HEK293 (cell line): ENCODE results near the gene P2RX1.

ENCODE experiments used
- CTCF ChIA-PET: fragments of 350-600 bp; formaldehyde crosslinking; extraction: SDS; loops from one replicate; lab custom pipeline; 2021; ENCODE audit warnings: antibody characterized with exemption; lab: Yijun Ruan, JAX
- POLR2A ChIA-PET: fragments of 300-600 bp; formaldehyde crosslinking; extraction: SDS; loops from one replicate; lab custom pipeline; 2020; ENCODE audit warnings: antibody characterized with exemption, inconsistent platforms; lab: Yijun Ruan, JAX
- H3K27ac ChIP-seq: fragments of 200-500 bp; sonication (Bioruptor generic); 2 replicates; pipeline ENCODE4 v1.5.1; 2014; ENCODE audit warnings: low read depth, low read length, control low read depth, inconsistent platforms; ENCODE audit errors: extremely low read depth
- H3K36me3 ChIP-seq, 2 experiments: fragments of 200-500 bp in 1 of 2; sonication (Bioruptor generic) in 1 of 2; 1 replicate in 1 of 2; 2 replicates in 1 of 2; pipeline ENCODE4 v1.5.1; 2014 to 2017; ENCODE audit warnings: inconsistent platforms in 2 of 2, low read length in 2 of 2; ENCODE audit not compliant: control insufficient read depth in 2 of 2, insufficient read depth in 1 of 2
- H3K4me1 ChIP-seq: fragments of 200-500 bp; sonication (Bioruptor generic); 2 replicates; pipeline ENCODE4 v1.5.1; 2014; ENCODE audit warnings: mild to moderate bottlenecking, low read length, inconsistent platforms; ENCODE audit not compliant: control insufficient read depth, insufficient read depth
- H3K4me3 ChIP-seq: 2 replicates; pipeline ENCODE4 v1.5.1; 2011; ENCODE audit warnings: low read depth, mild to moderate bottlenecking, control low read depth, low read length, moderate library complexity
- H3K9me3 ChIP-seq: fragments of 200-500 bp; sonication (Bioruptor generic); 2 replicates; pipeline ENCODE4 v1.5.1; 2014; ENCODE audit warnings: low read depth, low read length, inconsistent platforms; ENCODE audit not compliant: control insufficient read depth, insufficient read depth
- KLF10 ChIP-seq: fragments of 450-650 bp; IDR thresholded peaks from 2 replicates; pipeline ENCODE4 v1.5.1; 2018; ENCODE audit warnings: missing biosample characterization, mild to moderate bottlenecking, missing genetic modification characterization
- KLF17 ChIP-seq: fragments of 450-650 bp; formaldehyde crosslinking; IDR thresholded peaks from 2 replicates; pipeline ENCODE4 v1.5.1; 2016; ENCODE audit warnings: missing biosample characterization, missing genetic modification characterization
- PRDM10 ChIP-seq: fragments of 450-650 bp; formaldehyde crosslinking; IDR thresholded peaks from 2 replicates; pipeline ENCODE4 v1.5.1; 2016; ENCODE audit warnings: missing biosample characterization, missing genetic modification characterization
- SP2 ChIP-seq: fragments of 450-650 bp; formaldehyde crosslinking; IDR thresholded peaks from 2 replicates; pipeline ENCODE4 v1.5.1; 2016; ENCODE audit warnings: missing biosample characterization, missing genetic modification characterization
- SP7 ChIP-seq: fragments of 450-650 bp; formaldehyde crosslinking; IDR thresholded peaks from 2 replicates; pipeline ENCODE4 v1.5.1; 2016; ENCODE audit warnings: missing biosample characterization, missing genetic modification characterization
- ZBTB26 ChIP-seq: fragments of 450-650 bp; formaldehyde crosslinking; optimal IDR thresholded peaks from 2 replicates; pipeline ENCODE3; 2016; ENCODE audit warnings: missing biosample characterization, mild to moderate bottlenecking, missing genetic modification characterization
- ZBTB49 ChIP-seq: fragments of 450-650 bp; formaldehyde crosslinking; IDR thresholded peaks from 2 replicates; pipeline ENCODE4 v1.5.1; 2016; ENCODE audit warnings: missing biosample characterization, missing genetic modification characterization, low read depth
- ZBTB8A ChIP-seq: fragments of 450-650 bp; formaldehyde crosslinking; IDR thresholded peaks from 2 replicates; pipeline ENCODE4 v1.5.1; 2016; ENCODE audit warnings: missing biosample characterization, missing genetic modification characterization
- ZIC2 ChIP-seq: fragments of 450-650 bp; formaldehyde crosslinking; IDR thresholded peaks from 2 replicates; pipeline ENCODE4 v1.5.1; 2016; ENCODE audit warnings: missing biosample characterization, missing genetic modification characterization
- ZNF140 ChIP-seq: fragments of 450-650 bp; formaldehyde crosslinking; IDR thresholded peaks from 2 replicates; pipeline ENCODE4 v1.5.1; 2016; ENCODE audit warnings: missing biosample characterization, missing genetic modification characterization
- ZNF169 ChIP-seq: fragments of 450-650 bp; formaldehyde crosslinking; IDR thresholded peaks from 2 replicates; pipeline ENCODE4 v1.5.1; 2016; ENCODE audit warnings: missing biosample characterization, missing genetic modification characterization
- ZNF202 ChIP-seq: fragments of 450-650 bp; formaldehyde crosslinking; IDR thresholded peaks from 2 replicates; pipeline ENCODE4 v1.5.1; 2016; ENCODE audit warnings: missing biosample characterization, missing genetic modification characterization, borderline replicate concordance
- ZNF335 ChIP-seq: fragments of 450-650 bp; formaldehyde crosslinking; conservative IDR thresholded peaks from 2 replicates; pipeline ENCODE4 v1.5.1; 2016; ENCODE audit warnings: missing biosample characterization, missing genetic modification characterization
- ZNF423 ChIP-seq: fragments of 450-650 bp; formaldehyde crosslinking; IDR thresholded peaks from 2 replicates; pipeline ENCODE4 v1.5.1; 2016; ENCODE audit warnings: missing biosample characterization, missing genetic modification characterization
- ZNF513 ChIP-seq: fragments of 450-650 bp; IDR thresholded peaks from 2 replicates; pipeline ENCODE4 v1.5.1; 2018; ENCODE audit warnings: missing biosample characterization, missing genetic modification characterization
- ZNF555 ChIP-seq: fragments of 450-650 bp; formaldehyde crosslinking; conservative IDR thresholded peaks from 2 replicates; pipeline ENCODE4 v1.5.1; 2017; ENCODE audit warnings: missing biosample characterization, mild to moderate bottlenecking, missing genetic modification characterization, inconsistent platforms
- ZNF654 ChIP-seq: fragments of 450-650 bp; formaldehyde crosslinking; IDR thresholded peaks from 2 replicates; pipeline ENCODE4 v1.5.1; 2016; ENCODE audit warnings: low read depth, missing biosample characterization, missing genetic modification characterization
- ZNF692 ChIP-seq: fragments of 450-650 bp; formaldehyde crosslinking; IDR thresholded peaks from 2 replicates; pipeline ENCODE4 v1.5.1; 2016; ENCODE audit warnings: missing biosample characterization, missing genetic modification characterization

The P2RX1 gene

GRCh38 chr17:3964203-3965117, 48.2 kb upstream of the P2RX1 start, which contains the start of gene ATP2A3:
TSS of gene ATP2A3 (minus strand) at chr17:3964437. CDS start at chr17:3964291, 146 bp downstream.
- Histone ChIP-seq H3K4me1 (peaks cover 9% of the 10 kb centered on the region), H3K4me3 (peak within 1 kb of the TSS; percentile 19; the same call in 1 of the 2 replicates), H3K27ac (no peak within 1 kb of the TSS), H3K9me3 (no peaks in the 10 kb centered on the region), H3K36me3 (no peaks in the 10 kb centered on the region)
- ChIA-PET CTCF (interaction anchor here (0.9 to 2.2 kb wide), 3 partner anchors 29 to 121 kb away, joined by 3 to 8 read pairs (median 5); no protein-coding TSS in a partner anchor), POLR2A (interaction anchor here (0.6 to 1.0 kb wide), 7 partner anchors 8 to 458 kb away, joined by 3 to 4 read pairs (median 3); partner anchors contain the start of genes CTNS, P2RX1 and SHPK)
- TF ChIP-seq ZNF692 (tag by site-specific recombination) = no peak
- TF ChIP-seq ZNF202 (tag by site-specific recombination) = no peak
- TF ChIP-seq ZIC2 (tag by site-specific recombination) = peak; percentile 30
- TF ChIP-seq ZNF654 = no peak
- TF ChIP-seq ZBTB26 = peak; percentile 49
- peak; percentile 31 for TF ChIP-seq SP2 (tag by site-specific recombination)
- peak; percentile 44; the same call in 1 of the 2 replicates for TF ChIP-seq KLF17
- peak; percentile 80 for TF ChIP-seq ZBTB8A
- no peak for TF ChIP-seq SP7 (tag by site-specific recombination)
- peak; percentile 29; the same call in 1 of the 2 replicates for TF ChIP-seq ZNF335
- TF ChIP-seq ZNF423 (tag by site-specific recombination) = 0 out of 2 replicates have a peak, but pooled peaks have one; percentile 36
- peak; percentile 66; the same call in 1 of the 2 replicates for TF ChIP-seq KLF10 (tag by site-specific recombination)

- Histone ChIP-seq H3K27ac (no peak overlapping the region), H3K9me3 (no peaks in the 10 kb centered on the region)
- CTCF ChIA-PET = interaction anchor here (0.7 to 1.1 kb wide), 2 partner anchors 49 to 213 kb away, joined by 3 to 4 read pairs; no protein-coding TSS in a partner anchor
- TF ChIP-seq ZNF555 (tag by site-specific recombination) (no peak), ZNF335 (no peak), ZNF169 (tag by site-specific recombination) (no peak), KLF10 (tag by site-specific recombination) (no peak), ZBTB49 (tag by site-specific recombination) (no peak), ZNF513 (no peak), PRDM10 (tag by site-specific recombination) (0 out of 2 replicates have a peak, but pooled peaks have one; percentile 34), ZNF140 (tag by site-specific recombination) (no peak)
- TF ChIP-seq, all 188 proteins: peak for 1
- POLR2A ChIA-PET = no interaction called here
- H3K4me3 ChIP-seq = no peak overlapping the region
- H3K4me1 ChIP-seq = peaks cover 14% of the 10 kb centered on the region
- H3K36me3 ChIP-seq = no peaks in the 10 kb centered on the region
Observed at GRCh38 chr17:3963237-3964201, 47.3 kb upstream of the P2RX1 start.
